WTC11 (cell line): ENCODE data around the gene PTPRN2. TPM values are rescaled to one million over a fixed set of nuclear protein-coding genes. Genes with fewer than 3 reads are reported as not detected.
A peak's percentile ranks its signal among the peaks of the same experiment; 100 is the strongest.

Experiments
- ATAC-seq: fragments of 200-7000 bp; cut with Tn5 transposase; 2 replicates; pipeline ENCODE4 v1.10.0; 2021; ENCODE audit warnings: mild to moderate bottlenecking, moderate library complexity
- CTCF ChIA-PET: fragments of 300-600 bp; sonication (Branson Sonifier 250); formaldehyde crosslinking; loops from one replicate; lab custom pipeline; 2021; ENCODE audit warnings: antibody characterized with exemption; lab: Charles Lee
- POLR2A ChIA-PET: fragments of 350-600 bp; sonication (Branson Sonifier 250); formaldehyde crosslinking; loops from one replicate; lab custom pipeline; 2021; ENCODE audit warnings: antibody characterized with exemption; lab: Charles Lee
- DNase-seq: peaks from one replicate; pipeline ENCODE4 v3.0.0; 2021; ENCODE audit warnings: low spot score
- H3K27ac Mint-ChIP-seq: 2 replicates; pipeline ENCODE4 v1.8.0; 2021; ENCODE audit warnings: mixed read lengths
- H3K27me3 Mint-ChIP-seq: 2 replicates; pipeline ENCODE4 v1.8.0; 2021; ENCODE audit warnings: low read depth, mild to moderate bottlenecking, moderate library complexity, mixed read lengths
- H3K36me3 Mint-ChIP-seq: 2 replicates; pipeline ENCODE4 v1.8.0; 2021; ENCODE audit warnings: mixed read lengths
- H3K4me1 Mint-ChIP-seq: 2 replicates; pipeline ENCODE4 v1.8.0; 2022; ENCODE audit warnings: mixed read lengths
- H3K4me3 Mint-ChIP-seq: 2 replicates; pipeline ENCODE4 v1.8.0; 2021; ENCODE audit warnings: mild to moderate bottlenecking, moderate library complexity, mixed read lengths
- H3K9me3 Mint-ChIP-seq: 2 replicates; pipeline ENCODE4 v1.8.0; 2021; ENCODE audit warnings: mixed read lengths
- CTCF ChIP-seq: fragments of 200-600 bp; IDR thresholded peaks from 2 replicates; pipeline ENCODE4 v1.8.0; 2022; ENCODE audit warnings: antibody characterized with exemption
- E2F5 ChIP-seq: sonication (generic); formaldehyde crosslinking; IDR thresholded peaks from 2 replicates; pipeline ENCODE4 v1.8.1; 2022; ENCODE audit warnings: mild to moderate bottlenecking, moderate library complexity, missing genetic modification reagents
- EMX1 ChIP-seq: fragments of 250-450 bp; sonication (Bioruptor Pico); IDR thresholded peaks from 2 replicates; pipeline ENCODE4 v1.8.0; 2021; ENCODE audit warnings: mild to moderate bottlenecking
- FOXJ3 ChIP-seq: sonication (generic); formaldehyde crosslinking; IDR thresholded peaks from 2 replicates; pipeline ENCODE4 v1.9.0; 2021; ENCODE audit warnings: missing genetic modification reagents, mild to moderate bottlenecking, borderline replicate concordance
- GRHL2 ChIP-seq: fragments of 250-450 bp; sonication (Bioruptor Pico); IDR thresholded peaks from 2 replicates; pipeline ENCODE4 v1.8.0; 2022; ENCODE audit warnings: mild to moderate bottlenecking, moderate library complexity; ENCODE audit not compliant: insufficient replicate concordance, severe bottlenecking
- HMGA2 ChIP-seq: fragments of 250-450 bp; sonication (Bioruptor Pico); IDR thresholded peaks from 2 replicates; pipeline ENCODE4 v1.4.0; 2021; ENCODE audit warnings: mild to moderate bottlenecking, moderate library complexity
- MYBL2 ChIP-seq: sonication (generic); formaldehyde crosslinking; IDR thresholded peaks from 2 replicates; pipeline ENCODE4 v1.8.1; 2023; ENCODE audit warnings: mild to moderate bottlenecking, moderate library complexity, missing genetic modification reagents
- NR2C2 ChIP-seq: sonication (generic); formaldehyde crosslinking; IDR thresholded peaks from 2 replicates; pipeline ENCODE4 v1.8.0; 2022; ENCODE audit warnings: mild to moderate bottlenecking, missing genetic modification reagents
- PRRX2 ChIP-seq: fragments of 250-450 bp; sonication (Bioruptor Pico); IDR thresholded peaks from 2 replicates; pipeline ENCODE4 v1.8.0; 2021; ENCODE audit warnings: mild to moderate bottlenecking
- ZNF219 ChIP-seq: sonication (generic); formaldehyde crosslinking; IDR thresholded peaks from 2 replicates; pipeline ENCODE4 v1.8.0; 2023; ENCODE audit warnings: missing genetic modification reagents, mild to moderate bottlenecking, borderline replicate concordance
- ZNF396 ChIP-seq: fragments of 250-450 bp; sonication (Bioruptor Pico); IDR thresholded peaks from 2 replicates; pipeline ENCODE4 v1.8.0; 2021; ENCODE audit warnings: mild to moderate bottlenecking, moderate library complexity, borderline replicate concordance
- ZNF512 ChIP-seq: sonication (generic); formaldehyde crosslinking; IDR thresholded peaks from 2 replicates; pipeline ENCODE4 v1.8.1; 2022; ENCODE audit warnings: missing genetic modification reagents, borderline replicate concordance
- ZNF532 ChIP-seq: fragments of 250-450 bp; sonication (Bioruptor Pico); IDR thresholded peaks from 2 replicates; pipeline ENCODE4 v1.9.0; 2021; ENCODE audit warnings: mild to moderate bottlenecking, borderline replicate concordance
- total RNA-seq: library from RNA; stranded (reverse); gene quantifications from 3 replicates; pipeline ENCODE4 v1.2.3, GENCODE V29; 2021

PTPRN2 gene
- total RNA-seq, 1 experiment from 2014 or later = 4.7 TPM

GRCh38 chr7:158080899-158081445 lies 506.7 kb downstream of the PTPRN2 start:
- Mint-ChIP-seq H3K27me3 (no peaks in the 10 kb centered on the region), H3K36me3 (peaks cover 26% of the 10 kb centered on the region), H3K9me3 (peaks cover 29% of the 10 kb centered on the region), H3K27ac (0 out of 2 replicates have a peak overlapping the region, but pooled peaks have one; percentile 15), H3K4me1 (no peaks in the 10 kb centered on the region), H3K4me3 (no peak overlapping the region)
- ATAC-seq = no peak
- no peak for TF ChIP-seq ZNF219 (CRISPR knock-in tag)
- no peak for TF ChIP-seq HMGA2
- TF ChIP-seq CTCF = no peak
- TF ChIP-seq NR2C2 (CRISPR knock-in tag) = no peak
- TF ChIP-seq ZNF532 (CRISPR knock-in tag) = no peak
- no peak for TF ChIP-seq FOXJ3 (CRISPR knock-in tag)
- TF ChIP-seq ZNF512 (CRISPR knock-in tag) = no peak
- TF ChIP-seq MYBL2 (CRISPR knock-in tag) = no peak
- TF ChIP-seq GRHL2 (CRISPR knock-in tag) = no peak
- no peak for TF ChIP-seq ZNF396 (CRISPR knock-in tag)
- no peak for TF ChIP-seq PRRX2 (CRISPR knock-in tag)
- no peak for TF ChIP-seq EMX1 (CRISPR knock-in tag)
- no peak for DNase-seq
- ChIA-PET CTCF (no interaction called here), POLR2A (no interaction called here)

GRCh38 chr7:158077934-158078910 lies 509.4 kb downstream of the PTPRN2 start:
- no peak for ATAC-seq
- TF ChIP-seq E2F5 (CRISPR knock-in tag) = no peak

More at GRCh38 chr7:158077934-158078910, 509.4 kb downstream of the PTPRN2 start:
- H3K36me3 Mint-ChIP-seq = peaks cover 31% of the 10 kb centered on the region
- CTCF ChIA-PET = no interaction called here
- H3K27ac Mint-ChIP-seq = no peak overlapping the region
- DNase-seq = no peak
- H3K27me3 Mint-ChIP-seq = no peaks in the 10 kb centered on the region; the same call in 1 of the 2 replicates
- no peak overlapping the region for H3K4me3 Mint-ChIP-seq
- H3K4me1 Mint-ChIP-seq = no peaks in the 10 kb centered on the region
- H3K9me3 Mint-ChIP-seq = peaks cover 21% of the 10 kb centered on the region
- POLR2A ChIA-PET = interaction anchor here (0.6 kb wide), 1 partner anchor 203 kb away, joined by 3 read pairs; no protein-coding TSS in a partner anchor
